Astrocyte of the spinal cord (primary cell): ENCODE results near the gene FOXN3.

ENCODE experiments used
- DNase-seq: peaks from one replicate; pipeline ENCODE4 v3.0.0; 2011; ENCODE audit warnings: low read depth, low spot score
- H3K4me3 ChIP-seq: 2 replicates; pipeline ENCODE4 v1.5.1; 2011; ENCODE audit warnings: low read depth, mild to moderate bottlenecking, low read length, moderate library complexity
- CTCF ChIP-seq: IDR thresholded peaks from 2 replicates; pipeline ENCODE4 v1.5.1; 2012; ENCODE audit warnings: low read depth, mild to moderate bottlenecking, low read length, inconsistent platforms
- in situ Hi-C: cut with HindIII; loops from 2 replicates; pipeline ENCODE4 v1.10.0; 2017; ENCODE audit warnings: low sequenced_read_pairs

The FOXN3 gene

GRCh38 chr14:89243286-89243685 lies 173.7 kb downstream of the FOXN3 start:
- in situ Hi-C loops: no loop called here
- TF ChIP-seq CTCF: no peak
- DNase-seq: no peak
- H3K4me3 ChIP-seq: no peak overlapping the region

- H3K4me3 ChIP-seq: no peak overlapping the region
- in situ Hi-C loops: no loop called here
- TF ChIP-seq CTCF: peak; percentile 6
- no peak for DNase-seq
Measured at GRCh38 chr14:89242652-89243279, 174.3 kb downstream of the FOXN3 start.

GRCh38 chr14:89241934-89242651 lies 174.9 kb downstream of the FOXN3 start:
- H3K4me3 ChIP-seq: no peak overlapping the region
- in situ Hi-C loops: no loop called here
- no peak for TF ChIP-seq CTCF
- DNase-seq: no peak

GRCh38 chr14:89241257-89241656 lies 175.8 kb downstream of the FOXN3 start:
- no peak overlapping the region for H3K4me3 ChIP-seq
- no peak for DNase-seq
- in situ Hi-C loops: no loop called here
- TF ChIP-seq CTCF: no peak

- no peak overlapping the region for H3K4me3 ChIP-seq
- peak; percentile 45 for DNase-seq
- TF ChIP-seq CTCF: no peak
- in situ Hi-C loops: no loop called here
Measured at GRCh38 chr14:89240414-89240813, 176.6 kb downstream of the FOXN3 start.

GRCh38 chr14:89239023-89239422 lies 178.0 kb downstream of the FOXN3 start:
- no peak overlapping the region for H3K4me3 ChIP-seq
- TF ChIP-seq CTCF: no peak
- DNase-seq: no peak
- in situ Hi-C loops: no loop called here
